HEK293 (cell line): Measurements from ENCODE around the gene TEX2.
"Not testable (repeated sequence)": the region's sequence is repeated elsewhere in the genome, so short reads cannot be mapped to it uniquely, and the experiment has no call there.

Source experiments
- CTCF ChIA-PET: fragments of 350-600 bp; formaldehyde crosslinking; extraction: SDS; loops from one replicate; lab custom pipeline; 2021; ENCODE audit warnings: antibody characterized with exemption; lab: Yijun Ruan, JAX
- POLR2A ChIA-PET: fragments of 300-600 bp; formaldehyde crosslinking; extraction: SDS; loops from one replicate; lab custom pipeline; 2020; ENCODE audit warnings: antibody characterized with exemption, inconsistent platforms; lab: Yijun Ruan, JAX
- H3K27ac ChIP-seq: fragments of 200-500 bp; sonication (Bioruptor generic); 2 replicates; pipeline ENCODE4 v1.5.1; 2014; ENCODE audit warnings: low read depth, low read length, control low read depth, inconsistent platforms; ENCODE audit errors: extremely low read depth
- H3K36me3 ChIP-seq, 2 experiments: fragments of 200-500 bp in 1 of 2; sonication (Bioruptor generic) in 1 of 2; 1 replicate in 1 of 2; 2 replicates in 1 of 2; pipeline ENCODE4 v1.5.1; 2014 to 2017; ENCODE audit warnings: inconsistent platforms in 2 of 2, low read length in 2 of 2; ENCODE audit not compliant: control insufficient read depth in 2 of 2, insufficient read depth in 1 of 2
- H3K4me1 ChIP-seq: fragments of 200-500 bp; sonication (Bioruptor generic); 2 replicates; pipeline ENCODE4 v1.5.1; 2014; ENCODE audit warnings: mild to moderate bottlenecking, low read length, inconsistent platforms; ENCODE audit not compliant: control insufficient read depth, insufficient read depth
- H3K4me3 ChIP-seq: 2 replicates; pipeline ENCODE4 v1.5.1; 2011; ENCODE audit warnings: low read depth, mild to moderate bottlenecking, control low read depth, low read length, moderate library complexity
- H3K9me3 ChIP-seq: fragments of 200-500 bp; sonication (Bioruptor generic); 2 replicates; pipeline ENCODE4 v1.5.1; 2014; ENCODE audit warnings: low read depth, low read length, inconsistent platforms; ENCODE audit not compliant: control insufficient read depth, insufficient read depth
- EGR2 ChIP-seq: fragments of 450-650 bp; formaldehyde crosslinking; IDR thresholded peaks from 2 replicates; pipeline ENCODE4 v1.5.1; 2016; ENCODE audit warnings: low read depth, missing biosample characterization, missing genetic modification characterization
- OSR2 ChIP-seq: fragments of 450-650 bp; formaldehyde crosslinking; IDR thresholded peaks from 2 replicates; pipeline ENCODE4 v1.5.1; 2016; ENCODE audit warnings: missing biosample characterization, missing genetic modification characterization
- SETDB1 ChIP-seq: IDR thresholded peaks from one replicate; pipeline ENCODE4 v1.6.1; 2017; ENCODE audit warnings: mild to moderate bottlenecking, low read length, moderate library complexity, mixed read lengths; ENCODE audit not compliant: insufficient read length
- ZBTB1 ChIP-seq: fragments of 450-650 bp; formaldehyde crosslinking; IDR thresholded peaks from 2 replicates; pipeline ENCODE4 v1.5.1; 2016; ENCODE audit warnings: missing biosample characterization, missing genetic modification characterization
- ZBTB10 ChIP-seq: fragments of 450-650 bp; formaldehyde crosslinking; IDR thresholded peaks from 2 replicates; pipeline ENCODE4 v1.5.1; 2016; ENCODE audit warnings: missing biosample characterization, missing genetic modification characterization
- ZFHX2 ChIP-seq: fragments of 450-650 bp; formaldehyde crosslinking; conservative IDR thresholded peaks from 2 replicates; pipeline ENCODE4 v1.5.1; 2016; ENCODE audit warnings: missing biosample characterization, missing genetic modification characterization
- ZNF10 ChIP-seq: fragments of 450-650 bp; formaldehyde crosslinking; IDR thresholded peaks from 2 replicates; pipeline ENCODE4 v1.5.1; 2017; ENCODE audit warnings: missing biosample characterization, missing genetic modification characterization
- ZNF16 ChIP-seq: fragments of 450-650 bp; formaldehyde crosslinking; IDR thresholded peaks from 2 replicates; pipeline ENCODE4 v1.5.1; 2016; ENCODE audit warnings: low read depth, missing biosample characterization, missing genetic modification characterization
- ZNF24 ChIP-seq: fragments of 450-650 bp; formaldehyde crosslinking; IDR thresholded peaks from 2 replicates; pipeline ENCODE4 v1.5.1; 2016; ENCODE audit warnings: missing biosample characterization, missing genetic modification characterization
- ZNF311 ChIP-seq: fragments of 450-650 bp; formaldehyde crosslinking; IDR thresholded peaks from 2 replicates; pipeline ENCODE4 v1.5.1; 2017; ENCODE audit warnings: missing biosample characterization, missing genetic modification characterization, borderline replicate concordance
- ZNF48 ChIP-seq: fragments of 450-650 bp; formaldehyde crosslinking; IDR thresholded peaks from 2 replicates; pipeline ENCODE4 v1.5.1; 2016; ENCODE audit warnings: missing biosample characterization, missing genetic modification characterization
- ZNF514 ChIP-seq: fragments of 450-650 bp; formaldehyde crosslinking; IDR thresholded peaks from 2 replicates; pipeline ENCODE4 v1.5.1; 2016; ENCODE audit warnings: missing biosample characterization, missing genetic modification characterization
- ZNF600 ChIP-seq: fragments of 450-650 bp; formaldehyde crosslinking; IDR thresholded peaks from 2 replicates; pipeline ENCODE4 v1.5.1; 2016; ENCODE audit warnings: missing biosample characterization, missing genetic modification characterization
- ZNF610 ChIP-seq: fragments of 450-650 bp; formaldehyde crosslinking; IDR thresholded peaks from 2 replicates; pipeline ENCODE4 v1.5.1; 2016; ENCODE audit warnings: missing biosample characterization, missing genetic modification characterization, borderline replicate concordance
- ZNF768 ChIP-seq: fragments of 450-650 bp; formaldehyde crosslinking; IDR thresholded peaks from 2 replicates; pipeline ENCODE4 v1.5.1; 2018; ENCODE audit warnings: missing biosample characterization, mild to moderate bottlenecking, missing genetic modification characterization
- ZNF776 ChIP-seq: fragments of 450-650 bp; formaldehyde crosslinking; IDR thresholded peaks from 2 replicates; pipeline ENCODE4 v1.5.0; 2017; ENCODE audit warnings: missing biosample characterization, missing genetic modification characterization, borderline replicate concordance
- ZNF791 ChIP-seq: fragments of 450-650 bp; formaldehyde crosslinking; IDR thresholded peaks from 2 replicates; pipeline ENCODE4 v1.5.1; 2016; ENCODE audit warnings: missing biosample characterization, missing genetic modification characterization
- ZNF792 ChIP-seq: fragments of 450-650 bp; formaldehyde crosslinking; IDR thresholded peaks from 2 replicates; pipeline ENCODE4 v1.5.1; 2016; ENCODE audit warnings: missing biosample characterization, missing genetic modification characterization
- ZSCAN16 ChIP-seq: fragments of 450-650 bp; formaldehyde crosslinking; IDR thresholded peaks from 2 replicates; pipeline ENCODE4 v1.5.1; 2016; ENCODE audit warnings: missing biosample characterization, missing genetic modification characterization
- TF ChIP-seq, protein P1 (sequence below): fragments of 450-650 bp; formaldehyde crosslinking; IDR thresholded peaks from 2 replicates; pipeline ENCODE4 v1.5.1; 2016; ENCODE audit warnings: missing biosample characterization, missing genetic modification characterization

The TEX2 gene

GRCh38 chr17:64123114-64123513 is 139.9 kb downstream of the TEX2 start (continued):
- TF ChIP-seq ZNF776 (no peak), ZNF768 (tag by site-specific recombination) (no peak), ZNF311 (tag by site-specific recombination) (no peak)

- ChIA-PET CTCF (interaction anchor here (0.7 to 1.7 kb wide), 3 partner anchors 8 to 203 kb away, joined by 3 read pairs; partner anchors contain the start of gene GH1), POLR2A (interaction anchor here (1.1 kb wide), 1 partner anchor 8 kb away, joined by 3 read pairs; no protein-coding TSS in a partner anchor)
- not testable (repeated sequence) for H3K4me1 ChIP-seq, H3K9me3 ChIP-seq, H3K27ac ChIP-seq, H3K4me3 ChIP-seq, H3K36me3 ChIP-seq
Observed at GRCh38 chr17:64120972-64121786, 141.9 kb downstream of the TEX2 start.

GRCh38 chr17:64120159-64120810 is 142.8 kb downstream of the TEX2 start:
- TF ChIP-seq ZNF10 (tag by site-specific recombination) = no peak
- no peak for TF ChIP-seq ZNF792 (tag by site-specific recombination)
- TF ChIP-seq OSR2 = no peak
- TF ChIP-seq ZBTB10 (tag by site-specific recombination) = no peak
- TF ChIP-seq ZNF791 (tag by site-specific recombination) = no peak
- no peak for TF ChIP-seq ZNF610 (tag by site-specific recombination)
- no peak for TF ChIP-seq ZNF16 (tag by site-specific recombination)
- no peak for TF ChIP-seq ZBTB1 (tag by site-specific recombination)
- TF ChIP-seq SETDB1 = no peak
- no peak for TF ChIP-seq ZNF48 (tag by site-specific recombination)
- no peak for TF ChIP-seq EGR2 (tag by site-specific recombination)
- TF ChIP-seq ZSCAN16 = no peak
- TF ChIP-seq ZNF776 = no peak
- TF ChIP-seq, protein P1, sequence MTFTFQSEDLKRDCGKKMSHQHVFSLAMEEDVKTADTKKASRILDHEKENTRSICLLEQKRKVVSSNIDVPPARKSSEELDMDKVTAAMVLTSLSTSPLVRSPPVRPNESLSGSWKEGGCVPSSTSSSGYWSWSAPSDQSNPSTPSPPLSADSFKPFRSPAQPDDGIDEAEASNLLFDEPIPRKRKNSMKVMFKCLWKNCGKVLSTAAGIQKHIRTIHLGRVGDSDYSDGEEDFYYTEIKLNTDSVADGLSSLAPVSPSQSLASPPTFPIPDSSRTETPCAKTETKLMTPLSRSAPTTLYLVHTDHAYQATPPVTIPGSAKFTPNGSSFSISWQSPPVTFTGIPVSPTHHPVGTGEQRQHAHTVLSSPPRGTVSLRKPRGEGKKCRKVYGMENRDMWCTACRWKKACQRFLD (tag by site-specific recombination) = no peak
- no peak for TF ChIP-seq ZFHX2 (tag by site-specific recombination)
- no peak for TF ChIP-seq ZNF600 (tag by site-specific recombination)
- no peak for TF ChIP-seq ZNF24 (tag by site-specific recombination)
- TF ChIP-seq ZNF514 (tag by site-specific recombination) = no peak
- TF ChIP-seq, all 188 proteins: peak for 0
- no peak overlapping the region for H3K27ac ChIP-seq
- no peak overlapping the region for H3K4me3 ChIP-seq
- no peaks in the 10 kb centered on the region for H3K36me3 ChIP-seq
- H3K9me3 ChIP-seq = no peaks in the 10 kb centered on the region
- H3K4me1 ChIP-seq = peaks cover 3% of the 10 kb centered on the region; the same call in 1 of the 2 replicates
- ChIA-PET CTCF (interaction anchor here (0.7 to 1.0 kb wide), 2 partner anchors 9 to 59 kb away, joined by 3 read pairs; no protein-coding TSS in a partner anchor), POLR2A (interaction anchor here (1.1 kb wide), 1 partner anchor 9 kb away, joined by 3 read pairs; no protein-coding TSS in a partner anchor)
